Liver (tissue), 9 donors: Measurements from ENCODE around the gene UBN2. TPM values are rescaled to one million over a fixed set of nuclear protein-coding genes. Genes with fewer than 3 reads are reported as not detected.

Source experiments
- DNase-seq: peaks from one replicate; pipeline ENCODE4 v3.0.0-alpha.2; 2017; ENCODE audit warnings: low spot score
- H3K27ac ChIP-seq, 2 donors: one replicate each; pipeline ENCODE4 v1.7.0; 2013; ENCODE audit warnings: inconsistent platforms in 2 of 2, low read length in 2 of 2, control low read depth in 1 of 2, low read depth in 1 of 2, mild to moderate bottlenecking in 1 of 2
- H3K27me3 ChIP-seq, 4 donors: one replicate each; pipeline versions ENCODE4 v1.6.1 to v1.7.0; 2013; ENCODE audit warnings: low read length in 3 of 4, inconsistent platforms in 1 of 4, mild to moderate bottlenecking in 1 of 4, moderate library complexity in 1 of 4; ENCODE audit not compliant: control insufficient read depth in 4 of 4, insufficient read depth in 4 of 4
- H3K36me3 ChIP-seq, 4 donors: one replicate each; pipeline versions ENCODE4 v1.6.1 to v1.7.0; 2013; ENCODE audit warnings: low read length in 3 of 4, mild to moderate bottlenecking in 3 of 4, low read depth in 1 of 4, moderate library complexity in 1 of 4; ENCODE audit not compliant: control insufficient read depth in 4 of 4, insufficient read depth in 3 of 4
- H3K4me1 ChIP-seq, 4 donors: one replicate each; pipeline versions ENCODE4 v1.6.1 to v1.7.0; 2013; ENCODE audit warnings: low read length in 3 of 4, mild to moderate bottlenecking in 3 of 4, moderate library complexity in 1 of 4; ENCODE audit not compliant: control insufficient read depth in 4 of 4, insufficient read depth in 4 of 4
- H3K4me3 ChIP-seq, 3 donors: one replicate each; pipeline versions ENCODE4 v1.6.1 to v1.7.0; 2013; ENCODE audit warnings: low read length in 3 of 3, control low read depth in 1 of 3, low read depth in 1 of 3, mild to moderate bottlenecking in 1 of 3
- H3K9ac ChIP-seq, 2 donors: one replicate each; pipeline ENCODE4 v1.7.0; 2013; ENCODE audit warnings: low read length in 2 of 2, mild to moderate bottlenecking in 2 of 2, moderate library complexity in 2 of 2, control low read depth in 1 of 2, low read depth in 1 of 2
- H3K9me3 ChIP-seq, 4 donors: one replicate each; pipeline versions ENCODE4 v1.6.1 to v1.7.0; 2013; ENCODE audit warnings: low read length in 3 of 4; ENCODE audit not compliant: control insufficient read depth in 4 of 4
- ATF3 ChIP-seq: IDR thresholded peaks from 2 replicates; pipeline ENCODE4 v1.6.1; 2016; ENCODE audit warnings: antibody characterized with exemption
- CTCF ChIP-seq: fragments of 150-350 bp; IDR thresholded peaks from 2 replicates; pipeline ENCODE4 v1.5.1; 2017; ENCODE audit warnings: improper control_type of control experiment, low read depth, low read length; ENCODE audit not compliant: missing input control
- EGR1 ChIP-seq, 2 donors: IDR thresholded peaks; 2 replicates each; pipeline ENCODE4 v1.6.1; 2016 to 2018; ENCODE audit warnings: antibody characterized with exemption in 2 of 2, low read depth in 2 of 2
- FOXA1 ChIP-seq: IDR thresholded peaks from 2 replicates; pipeline ENCODE4 v1.6.1; 2016; ENCODE audit warnings: antibody characterized with exemption
- FOXA2 ChIP-seq: IDR thresholded peaks from 2 replicates; pipeline ENCODE4 v1.6.1; 2016; ENCODE audit warnings: antibody characterized with exemption
- GABPA ChIP-seq, 2 donors: IDR thresholded peaks in 1 of 2; conservative IDR thresholded peaks in 1 of 2; 2 replicates each; pipeline ENCODE4 v1.6.1; 2016; ENCODE audit warnings: antibody characterized with exemption in 2 of 2, mild to moderate bottlenecking in 1 of 2, moderate library complexity in 1 of 2
- HNF4A ChIP-seq, 2 donors: conservative IDR thresholded peaks; 2 replicates each; pipeline ENCODE4 v1.6.1; 2016; ENCODE audit warnings: antibody characterized with exemption in 2 of 2, mild to moderate bottlenecking in 2 of 2
- HNF4G ChIP-seq: IDR thresholded peaks from 2 replicates; pipeline ENCODE4 v1.6.1; 2016; ENCODE audit warnings: antibody characterized with exemption
- JUND ChIP-seq, 2 donors: IDR thresholded peaks; 2 replicates each; pipeline ENCODE4 v1.6.1; 2016; ENCODE audit warnings: antibody characterized with exemption in 2 of 2
- MAX ChIP-seq: IDR thresholded peaks from 2 replicates; pipeline ENCODE4 v1.6.1; 2016; ENCODE audit warnings: antibody characterized with exemption
- NR2F2 ChIP-seq: IDR thresholded peaks from 2 replicates; pipeline ENCODE4 v1.6.1; 2016; ENCODE audit warnings: antibody characterized with exemption
- RAD21 ChIP-seq, 2 donors: IDR thresholded peaks; 2 replicates each; pipeline ENCODE4 v1.6.1; 2016; ENCODE audit warnings: antibody characterized with exemption in 2 of 2, mild to moderate bottlenecking in 2 of 2
- RXRA ChIP-seq, 2 donors: IDR thresholded peaks; 2 replicates each; pipeline ENCODE4 v1.6.1; 2017 to 2018; ENCODE audit warnings: antibody characterized with exemption in 2 of 2, mild to moderate bottlenecking in 1 of 2
- SP1 ChIP-seq: IDR thresholded peaks from 2 replicates; pipeline ENCODE4 v1.6.1; 2018; ENCODE audit warnings: antibody characterized with exemption, mild to moderate bottlenecking
- TAF1 ChIP-seq: conservative IDR thresholded peaks from 2 replicates; pipeline ENCODE4 v1.6.1; 2016; ENCODE audit warnings: antibody characterized with exemption, mild to moderate bottlenecking
- YY1 ChIP-seq: IDR thresholded peaks from 2 replicates; pipeline ENCODE4 v1.6.1; 2016; ENCODE audit warnings: antibody characterized with exemption, mild to moderate bottlenecking
- ZBTB33 ChIP-seq: IDR thresholded peaks from 2 replicates; pipeline ENCODE4 v1.6.1; 2016; ENCODE audit warnings: antibody characterized with exemption
- WGBS: extraction: QIAGEN DNeasy Blood & Tissue Kit; methylation state at CpG from one replicate; pipeline ENCODE4 v1.1.7; 2013; 5-methylcytosine and 5-hydroxymethylcytosine counted together
- polyA plus RNA-seq, 2 donors: library from polyadenylated mRNA; stranded (reverse) in 1 of 2; unstranded in 1 of 2; fragments of 200-250 nt in 1 of 2; fragments of >200 nt in 1 of 2; fragmentation: Nextera tagmentation in 1 of 2; extraction: Ambion mirVana in 1 of 2; gene quantifications; one replicate each; pipeline versions ENCODE4 v1.2.1 to v1.2.3, GENCODE V29; 2013 to 2015
- total RNA-seq, 2 donors: library from RNA; depleted of rRNA; stranded (reverse); fragments of >200 nt; gene quantifications; one replicate each; pipeline ENCODE4 v1.2.3, GENCODE V29; 2014
- TF ChIP-seq, protein P1 (sequence below): IDR thresholded peaks from 2 replicates; pipeline ENCODE4 v1.6.1; 2016; ENCODE audit warnings: antibody characterized with exemption, mild to moderate bottlenecking
- donor health status: healthy.
- donor health status: healthy.
- donor health status: healthy.
- donor health status: healthy.
- donor health status: healthy.

UBN2 gene
- total and polyA plus RNA-seq, 4 donors: 1.1 to 9.1 (median 4.8) TPM

GRCh38 chr7:139339698-139340036 lies 108.6 kb downstream of the UBN2 start:
- TF ChIP-seq RAD21 (IDR thresholded peaks at IDR 0.05): no peak
- no peaks in the 10 kb centered on the region for H3K27me3 ChIP-seq
- H3K4me3 ChIP-seq: peak overlapping the region; percentile 5 to 90 (median 73)
- peaks cover 0 to 2% (median 0%) of the 10 kb centered on the region in 4 donors for H3K36me3 ChIP-seq
- peaks cover 0 to 12% (median 6%) of the 10 kb centered on the region in 4 donors for H3K4me1 ChIP-seq
- no peaks in the 10 kb centered on the region for H3K9me3 ChIP-seq
- H3K27ac ChIP-seq: peak overlapping the region; percentile 100
- DNase-seq: no peak
- WGBS: 81% methylated on average over 13 of the region's 13 CpGs
- H3K9ac ChIP-seq: no peak overlapping the region

DNA sequence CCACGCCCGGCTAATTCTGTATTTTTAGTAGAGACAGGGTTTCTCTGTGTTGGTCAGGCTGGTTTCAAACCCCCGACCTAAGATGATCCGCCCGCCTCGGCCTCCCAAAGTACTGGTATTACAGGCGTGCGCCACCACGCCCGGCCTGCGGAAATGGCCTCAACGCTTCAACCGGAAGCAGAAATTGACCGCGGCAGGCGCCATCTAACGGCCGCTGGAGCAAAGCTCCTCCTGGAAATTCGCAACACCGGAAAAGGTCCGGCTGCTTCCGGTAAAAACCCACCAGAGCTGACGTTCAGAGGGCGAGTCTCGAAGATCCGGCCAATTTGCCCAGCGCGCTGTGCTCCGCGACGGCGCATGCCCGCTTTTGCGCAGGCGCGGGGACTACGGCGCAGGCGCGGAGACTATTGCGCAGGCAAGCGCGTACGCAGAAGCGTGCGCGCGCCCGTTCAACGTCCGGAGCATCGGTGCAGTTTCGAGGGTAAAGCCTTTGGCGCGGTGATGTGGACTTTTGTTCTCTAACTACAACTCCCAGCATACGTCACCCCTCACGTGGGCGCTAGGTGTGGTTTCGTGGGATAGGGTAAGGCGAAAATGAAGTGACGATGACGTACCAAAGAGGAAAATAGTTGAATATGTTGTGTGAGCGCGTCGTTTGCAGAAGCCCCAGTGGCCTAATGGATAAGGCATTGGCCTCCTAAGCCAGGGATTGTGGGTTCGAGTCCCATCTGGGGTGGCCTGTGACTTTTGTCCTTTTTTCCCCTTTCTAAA lies 109.2 kb downstream of the UBN2 start:
- Histone ChIP-seq H3K36me3 (peaks cover 0 to 2% (median 0%) of the 10 kb centered on the region in 4 donors), H3K4me3 (peak overlapping the region; percentile 73 to 90 (median 88)), H3K27me3 (no peaks in the 10 kb centered on the region), H3K9me3 (no peaks in the 10 kb centered on the region), H3K27ac (peak overlapping the region; percentile 100), H3K4me1 (peaks cover 0 to 12% (median 6%) of the 10 kb centered on the region in 4 donors), H3K9ac (peak overlapping the region; percentile 96 to 100)
- peak; percentile 97 for DNase-seq
- TF ChIP-seq ZBTB33: peak; percentile 93
- peak; percentile 88 for TF ChIP-seq SP1
- peak; percentile 100 for TF ChIP-seq ATF3
- TF ChIP-seq HNF4A (conservative IDR thresholded peaks at IDR 0.05): peak; percentile 85
- peak; percentile 68 to 72 for TF ChIP-seq RAD21 (IDR thresholded peaks at IDR 0.05)
- TF ChIP-seq FOXA1: peak; percentile 62
- TF ChIP-seq YY1: peak; percentile 90
- peak; percentile 77 for TF ChIP-seq CTCF
- TF ChIP-seq FOXA2: peak; percentile 45
- TF ChIP-seq JUND (IDR thresholded peaks at IDR 0.05): peak; percentile 88 to 93
- TF ChIP-seq RXRA (IDR thresholded peaks at IDR 0.05): peak; percentile 50 to 56
- TF ChIP-seq EGR1 (IDR thresholded peaks at IDR 0.05; ENCODE audit: low read depth in 2 of 2): peak; percentile 82 to 88
- peak; percentile 35 for TF ChIP-seq NR2F2
- TF ChIP-seq TAF1: peak; percentile 41
- peak; percentile 49 for TF ChIP-seq HNF4G
- TF ChIP-seq, protein P1, sequence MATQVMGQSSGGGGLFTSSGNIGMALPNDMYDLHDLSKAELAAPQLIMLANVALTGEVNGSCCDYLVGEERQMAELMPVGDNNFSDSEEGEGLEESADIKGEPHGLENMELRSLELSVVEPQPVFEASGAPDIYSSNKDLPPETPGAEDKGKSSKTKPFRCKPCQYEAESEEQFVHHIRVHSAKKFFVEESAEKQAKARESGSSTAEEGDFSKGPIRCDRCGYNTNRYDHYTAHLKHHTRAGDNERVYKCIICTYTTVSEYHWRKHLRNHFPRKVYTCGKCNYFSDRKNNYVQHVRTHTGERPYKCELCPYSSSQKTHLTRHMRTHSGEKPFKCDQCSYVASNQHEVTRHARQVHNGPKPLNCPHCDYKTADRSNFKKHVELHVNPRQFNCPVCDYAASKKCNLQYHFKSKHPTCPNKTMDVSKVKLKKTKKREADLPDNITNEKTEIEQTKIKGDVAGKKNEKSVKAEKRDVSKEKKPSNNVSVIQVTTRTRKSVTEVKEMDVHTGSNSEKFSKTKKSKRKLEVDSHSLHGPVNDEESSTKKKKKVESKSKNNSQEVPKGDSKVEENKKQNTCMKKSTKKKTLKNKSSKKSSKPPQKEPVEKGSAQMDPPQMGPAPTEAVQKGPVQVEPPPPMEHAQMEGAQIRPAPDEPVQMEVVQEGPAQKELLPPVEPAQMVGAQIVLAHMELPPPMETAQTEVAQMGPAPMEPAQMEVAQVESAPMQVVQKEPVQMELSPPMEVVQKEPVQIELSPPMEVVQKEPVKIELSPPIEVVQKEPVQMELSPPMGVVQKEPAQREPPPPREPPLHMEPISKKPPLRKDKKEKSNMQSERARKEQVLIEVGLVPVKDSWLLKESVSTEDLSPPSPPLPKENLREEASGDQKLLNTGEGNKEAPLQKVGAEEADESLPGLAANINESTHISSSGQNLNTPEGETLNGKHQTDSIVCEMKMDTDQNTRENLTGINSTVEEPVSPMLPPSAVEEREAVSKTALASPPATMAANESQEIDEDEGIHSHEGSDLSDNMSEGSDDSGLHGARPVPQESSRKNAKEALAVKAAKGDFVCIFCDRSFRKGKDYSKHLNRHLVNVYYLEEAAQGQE: peak; percentile 64
- TF ChIP-seq GABPA (IDR thresholded peaks at IDR 0.05 in 1 of 2, conservative IDR thresholded peaks at IDR 0.05 in 1 of 2): peak; percentile 94 to 98
- no peak for TF ChIP-seq MAX
- WGBS: 2% methylated on average over 66 of the region's 66 CpGs
